ENCODE results near the gene SERPINB1.
"Not testable (repeated sequence)": the region's sequence is repeated elsewhere in the genome, so short reads cannot be mapped to it uniquely, and the experiment has no call there.

The SERPINB1 gene

DNA sequence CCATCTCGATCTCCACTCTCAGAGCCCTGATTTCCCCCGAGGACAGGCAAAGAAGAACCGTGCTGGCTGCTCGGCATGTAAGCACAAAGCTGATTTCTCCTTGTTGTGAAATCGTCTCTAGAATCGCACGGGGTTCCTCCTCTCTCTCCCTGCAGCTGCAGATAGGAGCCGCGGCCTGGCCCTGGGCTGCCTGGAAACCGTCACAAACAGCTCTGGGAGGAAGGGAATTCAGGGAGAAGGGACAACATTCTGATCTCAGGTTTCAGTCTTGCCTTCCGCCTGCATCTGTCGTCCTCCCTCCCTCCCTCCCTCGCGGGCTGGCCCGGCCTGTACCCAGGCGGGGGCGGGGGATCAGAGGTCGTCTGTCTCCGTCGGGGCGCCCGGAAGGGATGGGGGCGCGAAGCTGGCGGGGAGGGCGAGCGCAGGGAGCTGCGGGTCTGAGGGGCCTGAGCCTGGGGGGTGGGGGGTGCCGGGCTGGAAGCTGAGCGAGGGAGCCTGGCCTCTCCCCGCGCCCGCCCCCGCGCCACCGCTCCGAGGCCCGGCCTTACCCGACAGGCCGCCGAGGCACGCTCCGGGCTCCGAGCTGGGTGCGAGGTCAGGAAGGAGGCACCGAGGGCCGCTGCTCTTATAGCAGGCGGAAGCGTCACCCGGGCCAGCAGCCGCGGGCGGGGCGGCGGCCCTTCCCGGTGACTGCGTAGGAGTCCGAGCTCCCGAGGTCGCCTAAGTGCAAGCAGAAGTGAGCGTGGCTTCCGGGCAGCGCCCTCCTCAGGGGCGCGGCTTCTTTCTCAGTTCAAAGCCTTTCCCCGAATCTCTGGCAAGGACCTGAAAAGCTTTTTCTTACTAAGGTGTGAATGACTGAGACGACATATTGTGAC, at the start of gene SERPINB1:
TSS of gene SERPINB1 (minus strand) at position 600 of the 875 bp plus-strand sequence. CDS start 1,277 bp downstream, outside the sequence.
- peak in 12 of 14 donors; percentile 49 to 84 (median 68) for DNase-seq

- no peak for DNase-seq
These were observed 49.5 kb upstream of the SERPINB1 start for GRCh38 chr6:2890976-2891767.

- no peak for DNase-seq
These were observed 44.5 kb upstream of the SERPINB1 start for GRCh38 chr6:2885967-2886735.

- DNase-seq = no peak
These were observed 43.1 kb upstream of the SERPINB1 start for GRCh38 chr6:2884804-2885203.

DNA sequence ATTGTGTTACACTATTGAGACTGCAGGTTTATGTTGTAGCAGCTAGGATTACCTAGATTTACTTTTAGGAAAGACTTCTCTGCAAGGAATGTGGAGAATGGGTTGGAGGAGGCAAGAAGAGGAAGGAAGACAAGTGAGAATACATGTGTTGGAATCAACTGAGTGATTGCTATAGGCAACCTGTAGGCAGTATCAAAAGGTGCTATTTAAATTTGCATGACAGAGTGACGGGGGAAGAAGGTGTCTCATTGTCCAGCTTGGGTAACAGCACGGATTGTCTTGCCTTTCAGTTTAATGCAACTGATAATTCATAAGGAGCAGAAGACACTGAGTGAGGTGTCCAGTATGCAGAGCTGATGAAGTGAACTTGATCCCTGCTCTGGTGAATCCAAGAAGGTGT, 42.0 kb upstream of the SERPINB1 start:
- DNase-seq = no peak

DNA sequence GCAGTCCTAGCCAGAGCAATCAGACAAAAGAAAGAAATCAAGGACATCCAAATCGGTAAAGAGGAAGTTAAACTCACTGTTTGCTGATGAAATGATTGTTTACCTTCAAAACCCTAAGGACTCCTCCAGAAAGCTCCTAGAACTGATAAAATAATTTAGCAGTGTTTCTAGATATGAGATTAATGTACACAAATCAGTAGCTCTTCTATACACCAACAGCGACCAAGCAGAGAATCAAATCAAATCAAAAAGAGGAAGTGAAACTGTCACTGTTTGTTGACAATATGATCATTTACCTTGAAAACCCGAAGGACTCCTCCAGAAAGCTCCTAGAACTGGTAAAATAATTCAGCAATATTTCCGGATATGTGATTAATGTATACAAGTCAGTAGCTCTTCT, 39.8 kb upstream of the SERPINB1 start:
- no peak for DNase-seq

- DNase-seq = not testable (repeated sequence)
These were observed 38.5 kb upstream of the SERPINB1 start for GRCh38 chr6:2880156-2880555.

- no peak for DNase-seq
These were observed 36.3 kb upstream of the SERPINB1 start for GRCh38 chr6:2877960-2878359.

- peak in 1 of 14 donors; percentile 41 for DNase-seq
These were observed 35.6 kb upstream of the SERPINB1 start for GRCh38 chr6:2877057-2877882.

DNA sequence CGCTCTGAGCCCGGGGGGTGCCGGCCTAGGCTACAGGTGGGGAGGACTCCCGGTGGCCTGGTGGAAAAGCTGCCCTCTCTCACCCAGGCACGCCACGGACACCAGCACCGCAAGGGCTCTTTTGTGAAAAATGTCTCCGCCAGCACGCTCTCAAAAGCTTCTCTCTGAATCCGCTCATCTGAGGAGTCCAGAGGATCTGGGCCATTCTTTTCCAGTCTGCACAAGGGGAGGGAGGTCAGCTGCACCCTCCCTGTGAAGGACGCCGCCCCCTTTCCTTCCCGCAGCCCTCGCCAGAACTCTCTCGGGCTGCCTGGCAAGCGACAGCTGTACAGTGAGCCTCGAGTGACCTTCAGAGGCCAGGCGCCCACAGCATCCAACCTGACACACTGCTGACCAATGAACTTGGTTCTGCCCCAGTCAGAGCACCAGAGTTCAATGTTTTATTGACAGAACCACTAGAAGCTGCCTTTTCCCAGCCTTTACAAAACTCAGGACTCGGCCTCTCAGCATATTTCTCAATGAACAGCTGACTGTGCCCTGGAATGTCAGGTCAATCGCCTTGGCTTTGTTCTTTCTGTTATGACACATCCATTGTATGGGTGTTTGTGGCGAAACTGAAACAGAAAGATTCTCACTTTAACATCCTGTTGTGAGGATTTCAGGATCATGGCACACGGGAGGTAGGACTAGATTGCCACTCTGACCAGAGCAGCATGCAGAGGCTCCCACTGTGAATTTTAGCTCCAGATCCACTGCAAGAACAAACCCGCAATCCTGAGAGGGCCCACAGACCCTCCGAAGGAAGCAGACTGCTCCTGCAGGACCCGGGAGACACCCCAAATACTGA, 34.8 kb upstream of the SERPINB1 start:
- DNase-seq = peak in 10 of 14 donors; percentile 24 to 64 (median 48)

DNA sequence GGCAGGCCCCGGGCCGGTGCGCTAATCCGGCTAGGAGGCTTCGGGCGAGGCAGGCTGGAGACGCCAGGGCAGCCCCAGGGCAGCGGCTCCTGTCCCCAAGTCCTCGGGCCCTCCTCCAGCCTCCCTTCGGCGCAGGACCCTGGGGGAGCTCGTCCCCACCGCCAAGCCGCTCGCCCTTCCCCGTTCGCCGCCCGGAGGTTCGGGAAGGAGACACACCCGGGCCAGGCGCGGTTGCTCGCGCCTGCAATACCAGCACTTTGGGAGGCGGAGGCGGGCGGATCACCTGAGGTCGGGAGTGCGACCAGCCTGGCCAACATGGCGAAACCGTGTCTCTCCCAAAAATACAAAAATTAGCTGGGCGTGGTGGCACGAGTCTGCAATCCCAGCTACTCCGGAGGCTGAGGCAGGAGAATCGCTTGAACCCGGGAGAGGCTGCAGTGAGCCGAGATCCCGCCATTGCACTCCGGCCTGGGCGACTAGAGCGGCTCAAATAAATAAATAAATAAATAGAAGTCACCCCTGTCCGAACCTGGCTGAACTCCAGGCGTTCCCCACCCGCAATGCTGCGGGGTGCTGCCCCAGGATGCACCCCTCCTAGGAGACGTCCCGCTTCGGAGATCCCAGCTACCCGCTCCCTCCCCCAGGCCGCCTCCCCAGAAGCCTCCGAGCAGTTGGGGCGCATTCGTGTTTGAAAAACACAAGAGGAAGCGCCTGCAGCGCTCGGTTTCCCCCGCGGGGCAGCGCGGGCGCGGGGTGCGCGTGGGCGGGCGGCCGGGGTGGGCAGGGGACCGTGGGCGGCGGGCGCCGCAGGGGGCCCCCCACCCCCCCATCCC, 33.9 kb upstream of the SERPINB1 start:
- DNase-seq = peak in 4 of 14 donors; percentile 21 to 61 (median 40)

DNA sequence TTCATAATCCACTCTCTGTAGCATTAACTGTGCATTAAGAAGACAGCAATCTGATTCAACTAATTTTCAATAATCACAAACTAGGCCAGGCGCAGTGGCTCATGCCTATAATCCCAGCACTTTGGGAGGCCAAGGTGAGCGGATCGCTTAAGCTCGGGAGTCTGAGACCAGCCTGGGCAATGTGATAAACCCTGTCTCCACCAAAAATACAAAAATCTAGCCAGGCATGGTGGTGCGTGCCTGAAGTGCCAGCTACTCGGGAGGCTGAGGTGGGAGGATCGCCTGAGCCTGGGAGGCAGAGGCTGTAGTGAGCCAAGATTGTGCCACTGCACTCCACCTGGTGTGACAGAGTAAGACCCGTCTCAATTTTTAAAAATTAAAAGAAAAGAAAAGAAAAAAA, 32.0 kb upstream of the SERPINB1 start:
- no peak for DNase-seq

DNA sequence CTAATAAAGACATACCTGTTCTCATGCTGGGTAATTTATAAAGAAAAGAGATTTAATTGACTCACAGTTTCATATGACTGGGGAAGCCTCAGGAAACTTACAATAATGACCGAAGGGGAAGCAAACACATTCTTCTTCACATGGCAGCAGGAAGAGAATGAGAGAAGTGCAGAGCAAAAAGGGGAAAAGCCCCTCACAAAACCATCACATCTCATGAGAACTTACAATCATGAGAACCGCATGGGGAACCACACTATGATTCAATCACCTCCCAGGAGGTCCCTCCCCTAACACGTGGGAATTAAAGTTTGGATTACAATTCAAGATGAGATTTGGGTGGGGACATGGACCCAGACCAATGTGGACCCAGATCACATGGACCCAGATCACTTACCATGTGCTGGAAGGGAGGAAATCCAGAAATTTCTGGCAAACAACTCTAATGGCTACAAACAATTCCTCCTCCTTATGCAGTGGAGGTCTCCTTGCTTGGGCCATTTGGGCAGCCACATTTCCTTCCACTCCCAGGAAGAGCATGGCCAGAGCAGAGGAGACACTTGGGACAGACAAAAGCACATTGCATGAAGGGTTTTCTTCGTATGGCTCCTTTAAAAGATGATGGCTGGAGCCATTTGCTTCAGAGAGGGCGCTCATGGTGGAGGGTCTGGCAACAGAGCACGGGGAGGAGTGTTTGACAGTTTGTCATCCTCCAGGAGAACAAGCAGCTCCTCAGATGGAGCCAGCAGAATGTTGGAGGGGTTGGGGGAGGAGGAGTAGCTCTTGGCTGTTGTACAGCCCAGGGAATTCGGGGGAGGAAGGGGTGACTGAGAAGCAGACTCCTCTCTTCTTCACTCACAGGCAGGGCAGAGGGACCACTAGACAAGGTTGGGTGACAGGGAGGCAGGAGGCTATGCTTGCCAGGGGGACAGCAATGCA, 31.0 kb upstream of the SERPINB1 start:
- no peak for DNase-seq

- DNase-seq = no peak
These were observed 30.3 kb upstream of the SERPINB1 start for GRCh38 chr6:2871953-2872352.

- DNase-seq = no peak
These were observed 29.4 kb upstream of the SERPINB1 start for GRCh38 chr6:2871102-2871501.

GRCh38 chr6:2870046-2870636, 28.5 kb upstream of the SERPINB1 start:
- DNase-seq = no peak

- no peak for DNase-seq
These were observed 27.0 kb upstream of the SERPINB1 start for GRCh38 chr6:2868637-2869036.

- DNase-seq = no peak
These were observed 24.6 kb upstream of the SERPINB1 start for GRCh38 chr6:2866171-2866846.

Data from C1 segment of cervical spinal cord (tissue), 14 donors.